ENCODE measurements around the gene SUMF1.

DNA sequence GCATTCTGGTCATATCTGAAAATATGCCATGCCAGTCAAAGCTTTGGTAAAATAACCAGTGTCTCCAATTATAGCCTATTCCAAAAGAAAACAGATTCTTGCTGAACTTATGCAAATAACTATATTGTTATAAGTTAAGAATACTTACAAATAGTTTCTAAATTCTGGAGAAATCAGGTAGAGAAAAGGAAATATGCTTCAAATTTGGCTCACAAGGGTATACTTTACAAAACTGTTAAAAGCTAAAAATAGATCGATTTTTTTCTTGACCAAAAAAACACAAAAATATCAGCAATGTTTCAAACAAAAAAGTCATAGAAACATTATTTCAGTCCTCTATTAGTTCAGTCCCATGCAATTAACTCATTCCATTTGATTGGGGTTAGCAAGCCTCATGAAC is 140.2 kb downstream of the SUMF1 start:
- TF ChIP-seq, protein P1, sequence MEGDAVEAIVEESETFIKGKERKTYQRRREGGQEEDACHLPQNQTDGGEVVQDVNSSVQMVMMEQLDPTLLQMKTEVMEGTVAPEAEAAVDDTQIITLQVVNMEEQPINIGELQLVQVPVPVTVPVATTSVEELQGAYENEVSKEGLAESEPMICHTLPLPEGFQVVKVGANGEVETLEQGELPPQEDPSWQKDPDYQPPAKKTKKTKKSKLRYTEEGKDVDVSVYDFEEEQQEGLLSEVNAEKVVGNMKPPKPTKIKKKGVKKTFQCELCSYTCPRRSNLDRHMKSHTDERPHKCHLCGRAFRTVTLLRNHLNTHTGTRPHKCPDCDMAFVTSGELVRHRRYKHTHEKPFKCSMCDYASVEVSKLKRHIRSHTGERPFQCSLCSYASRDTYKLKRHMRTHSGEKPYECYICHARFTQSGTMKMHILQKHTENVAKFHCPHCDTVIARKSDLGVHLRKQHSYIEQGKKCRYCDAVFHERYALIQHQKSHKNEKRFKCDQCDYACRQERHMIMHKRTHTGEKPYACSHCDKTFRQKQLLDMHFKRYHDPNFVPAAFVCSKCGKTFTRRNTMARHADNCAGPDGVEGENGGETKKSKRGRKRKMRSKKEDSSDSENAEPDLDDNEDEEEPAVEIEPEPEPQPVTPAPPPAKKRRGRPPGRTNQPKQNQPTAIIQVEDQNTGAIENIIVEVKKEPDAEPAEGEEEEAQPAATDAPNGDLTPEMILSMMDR (IDR thresholded peaks at IDR 0.05), result no peak
- TF ChIP-seq POLR2A (IDR thresholded peaks at IDR 0.05), result no peak
